A549 (cell line): ENCODE measurements around the gene FAM47E. TPM values are rescaled to one million over a fixed set of nuclear protein-coding genes. Genes with fewer than 3 reads are reported as not detected.
"Not testable (repeated sequence)": the region's sequence is repeated elsewhere in the genome, so short reads cannot be mapped to it uniquely, and the experiment has no call there.

ENCODE experiments used
- ATAC-seq, 2 experiments: fragments of 200-7000 bp in 1 of 2; fragments of >200 bp in 1 of 2; cut with Nextera tagmentation in 1 of 2; cut with Tn5 transposase in 1 of 2; 3 replicates each; pipeline versions ENCODE4 v1.8.0 to v1.9.1; 2018 to 2020; ENCODE audit warnings: mild to moderate bottlenecking in 1 of 2, moderate library complexity in 1 of 2
- CTCF ChIA-PET: fragments of 300-600 bp; sonication (Branson Sonifier 250); formaldehyde crosslinking; extraction: SDS; loops from one replicate; lab custom pipeline; 2021; ENCODE audit warnings: antibody characterized with exemption, inconsistent platforms; lab: Yijun Ruan, JAX
- POLR2A ChIA-PET: fragments of 350-600 bp; formaldehyde crosslinking; extraction: SDS; loops from one replicate; lab custom pipeline; 2021; ENCODE audit warnings: antibody characterized with exemption, inconsistent platforms; lab: Yijun Ruan, JAX
- DNase-seq, 2 experiments: peaks; one replicate each; pipeline versions ENCODE4 v3.0.0 to v3.0.0-alpha.2; 2011 to 2016; ENCODE audit warnings: low read depth in 1 of 2, low spot score in 1 of 2
- FAIRE-seq: peaks from 2 replicates; lab custom pipeline; 2011; peaks lifted over from hg19 to GRCh38; lab: Jason Lieb, UNC
- H3K27ac ChIP-seq, 2 experiments: fragments of >200 bp; sonication (Bioruptor Twin); formaldehyde crosslinking; 3 replicates each; pipeline ENCODE4 v1.5.1; 2016 to 2017
- H3K4me1 ChIP-seq: fragments of >200 bp; sonication (Bioruptor Twin); formaldehyde crosslinking; 3 replicates; pipeline ENCODE4 v1.6.1; 2016
- H3K4me2 ChIP-seq: fragments of >200 bp; sonication (Bioruptor Twin); formaldehyde crosslinking; 3 replicates; pipeline ENCODE4 v1.6.1; 2016
- H3K4me3 ChIP-seq: fragments of >200 bp; sonication (Bioruptor Twin); formaldehyde crosslinking; 3 replicates; pipeline ENCODE4 v1.5.1; 2016
- H3K9me3 ChIP-seq: fragments of >200 bp; sonication (Bioruptor Twin); formaldehyde crosslinking; 3 replicates; pipeline ENCODE4 v1.6.1; 2016
- BHLHE40 ChIP-seq: IDR thresholded peaks from 2 replicates; pipeline ENCODE4 v1.6.1; 2012; ENCODE audit warnings: low read depth, low read length, inconsistent platforms
- EHMT2 ChIP-seq: fragments of 200-600 bp; sonication (generic); IDR thresholded peaks from 2 replicates; pipeline ENCODE4 v1.6.1; 2016; ENCODE audit warnings: antibody characterized with exemption, low read depth, mild to moderate bottlenecking, moderate library complexity
- GATA3 ChIP-seq: IDR thresholded peaks from 2 replicates; pipeline ENCODE4 v1.6.1; 2012; ENCODE audit warnings: borderline replicate concordance
- HEYL ChIP-seq: fragments of 250-450 bp; sonication (Bioruptor Pico); IDR thresholded peaks from 2 replicates; pipeline ENCODE4 v1.8.0; 2021; ENCODE audit warnings: mild to moderate bottlenecking, moderate library complexity
- HOXB13 ChIP-seq: fragments of 250-450 bp; sonication (Bioruptor Pico); IDR thresholded peaks from 2 replicates; pipeline ENCODE4 v1.5.0; 2020; ENCODE audit warnings: low read depth, mild to moderate bottlenecking, moderate library complexity
- HOXB5 ChIP-seq: fragments of 250-450 bp; sonication (Bioruptor Pico); IDR thresholded peaks from 2 replicates; pipeline ENCODE4 v1.5.0; 2020; ENCODE audit warnings: mild to moderate bottlenecking, moderate library complexity
- KDM1A ChIP-seq: fragments of 200-600 bp; sonication (generic); IDR thresholded peaks from 2 replicates; pipeline ENCODE4 v1.6.1; 2016; ENCODE audit warnings: low read depth, mild to moderate bottlenecking
- NR3C1 ChIP-seq: fragments of >200 bp; sonication (Bioruptor Twin); formaldehyde crosslinking; IDR thresholded peaks from 3 replicates; pipeline ENCODE4 v1.6.1; 2017
- POLR2AphosphoS2 ChIP-seq: conservative IDR thresholded peaks from 2 replicates; pipeline ENCODE4 v1.6.1; 2012; ENCODE audit warnings: low read length, improper control_type of control experiment, inconsistent platforms
- RARB ChIP-seq: fragments of 250-450 bp; sonication (Bioruptor Pico); IDR thresholded peaks from 2 replicates; pipeline ENCODE4 v1.8.0; 2021; ENCODE audit warnings: mild to moderate bottlenecking, moderate library complexity
- RFX5 ChIP-seq: fragments of 450-650 bp; IDR thresholded peaks from 2 replicates; pipeline ENCODE4 v1.7.1; 2014; ENCODE audit warnings: antibody characterized with exemption, mild to moderate bottlenecking, moderate library complexity
- RNF2 ChIP-seq: fragments of 200-600 bp; sonication (generic); IDR thresholded peaks from 2 replicates; pipeline ENCODE4 v1.6.1; 2016; ENCODE audit warnings: low read depth, mild to moderate bottlenecking, antibody characterized with exemption, moderate library complexity, borderline replicate concordance
- SREBF2 ChIP-seq: fragments of 450-650 bp; IDR thresholded peaks from 2 replicates; pipeline ENCODE4 v1.6.1; 2014; ENCODE audit warnings: mild to moderate bottlenecking, moderate library complexity
- ZNF302 ChIP-seq: fragments of 250-450 bp; sonication (Bioruptor Pico); IDR thresholded peaks from 2 replicates; pipeline ENCODE4 v1.9.0; 2021; ENCODE audit warnings: inconsistent platforms, mild to moderate bottlenecking, moderate library complexity
- ZSCAN20 ChIP-seq: fragments of 250-450 bp; sonication (Bioruptor Pico); IDR thresholded peaks from 2 replicates; pipeline ENCODE4 v1.8.0; 2022; ENCODE audit warnings: mild to moderate bottlenecking, moderate library complexity
- WGBS: methylation state at CpG from one replicate; pipeline ENCODE4 v1.1.6; 2017; ENCODE audit errors: missing lambda C conversion rate; 5-methylcytosine and 5-hydroxymethylcytosine counted together
- polyA plus RNA-seq, 4 experiments: library from polyadenylated mRNA; depleted of rRNA in 3 of 4; stranded (reverse); fragments of >200 nt; fragmentation: RNase III in 1 of 4; extraction: RNeasy Plus Mini Kit Qiagen cat#74134 plus additional on column Dnase treatment in 1 of 4; gene quantifications; 2 replicates in 3 of 4; 3 replicates in 1 of 4; pipeline ENCODE4 v1.2.3, GENCODE V29; 2011 to 2017
- TF ChIP-seq, protein P1 (sequence below): fragments of >200 bp; sonication (Bioruptor Twin); formaldehyde crosslinking; IDR thresholded peaks from 3 replicates; pipeline ENCODE4 v1.6.1; 2016
- TF ChIP-seq, protein P2 (sequence below): fragments of 250-450 bp; sonication (Bioruptor Pico); IDR thresholded peaks from 2 replicates; pipeline ENCODE4 v1.5.0; 2021; ENCODE audit warnings: mild to moderate bottlenecking, moderate library complexity, borderline replicate concordance

The FAM47E gene
- polyA plus RNA-seq, 2 of the 4 experiments (the other 2 are of a cell fraction): 0.23 to 0.85 TPM

DNA sequence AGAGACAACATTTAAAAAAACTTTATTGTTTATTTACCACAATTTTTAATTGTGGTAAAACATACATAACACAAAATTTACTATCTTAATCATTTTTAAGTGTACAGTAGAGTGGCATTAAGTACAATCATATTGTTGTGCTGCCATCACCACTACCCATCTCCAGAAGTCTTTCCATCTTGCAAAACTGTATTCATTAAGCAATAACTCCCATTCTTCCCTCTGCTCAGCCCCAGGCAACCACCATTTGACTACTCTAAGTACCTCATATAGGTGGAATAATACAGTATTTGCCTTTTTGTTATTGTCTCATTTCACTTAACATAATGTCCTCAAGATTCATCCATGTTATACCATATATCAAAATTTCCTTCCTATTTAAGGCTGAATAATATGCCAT, 12.8 kb upstream of the FAM47E start:
- Histone ChIP-seq H3K9me3 (peaks cover 8% of the 10 kb centered on the region; the same call in 2 of the 3 replicates), H3K4me1 (peaks cover 5% of the 10 kb centered on the region; the same call in 1 of the 3 replicates), H3K4me2 (no peak overlapping the region), H3K27ac (no peak overlapping the region), H3K4me3 (no peak overlapping the region)
- ChIA-PET CTCF (no interaction called here), POLR2A (no interaction called here)
- FAIRE-seq (no peak), ATAC-seq (no peak), DNase-seq (no peak)
- TF ChIP-seq POLR2AphosphoS2 (no peak), HEYL (CRISPR knock-in tag) (no peak), BHLHE40 (no peak), NR3C1 (no peak)

DNA sequence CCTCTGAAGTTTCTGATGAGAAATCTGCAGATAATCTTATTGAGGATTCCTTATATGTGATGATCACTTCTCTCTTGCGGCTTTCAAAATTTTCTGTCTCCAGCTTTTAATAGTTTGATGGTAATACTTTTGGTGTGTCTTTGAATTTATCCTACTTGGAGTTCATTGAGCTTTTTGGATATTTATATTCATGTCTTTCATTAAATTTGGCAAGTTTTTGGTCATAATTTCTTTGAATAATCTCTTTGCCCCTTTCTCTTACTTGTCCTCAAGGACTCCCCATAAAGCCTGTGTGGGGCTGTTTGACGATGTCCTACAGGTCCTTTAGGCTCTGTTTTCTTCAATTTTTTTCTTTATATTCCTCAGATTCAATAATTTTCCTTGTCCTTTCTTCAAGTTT, 11.3 kb upstream of the FAM47E start:
- H3K4me2 ChIP-seq: no peak overlapping the region
- no peak overlapping the region for H3K4me3 ChIP-seq
- FAIRE-seq (no peak), ATAC-seq (no peak), DNase-seq (no peak)
- no peak overlapping the region for H3K27ac ChIP-seq
- WGBS: 54% methylated on average over 2 of the region's 2 CpGs
- H3K9me3 ChIP-seq: peaks cover 8% of the 10 kb centered on the region; the same call in 2 of the 3 replicates
- POLR2A ChIA-PET: no interaction called here
- no peak for TF ChIP-seq HOXB13 (CRISPR knock-in tag)
- no peak for TF ChIP-seq ZSCAN20 (CRISPR knock-in tag)
- no peak for TF ChIP-seq BHLHE40
- CTCF ChIA-PET: interaction anchor here (1.1 to 1.4 kb wide), 2 partner anchors 67 to 138 kb away, joined by 3 read pairs; partner anchors contain the start of gene STBD1
- peaks cover 5% of the 10 kb centered on the region; the same call in 1 of the 3 replicates for H3K4me1 ChIP-seq

DNA sequence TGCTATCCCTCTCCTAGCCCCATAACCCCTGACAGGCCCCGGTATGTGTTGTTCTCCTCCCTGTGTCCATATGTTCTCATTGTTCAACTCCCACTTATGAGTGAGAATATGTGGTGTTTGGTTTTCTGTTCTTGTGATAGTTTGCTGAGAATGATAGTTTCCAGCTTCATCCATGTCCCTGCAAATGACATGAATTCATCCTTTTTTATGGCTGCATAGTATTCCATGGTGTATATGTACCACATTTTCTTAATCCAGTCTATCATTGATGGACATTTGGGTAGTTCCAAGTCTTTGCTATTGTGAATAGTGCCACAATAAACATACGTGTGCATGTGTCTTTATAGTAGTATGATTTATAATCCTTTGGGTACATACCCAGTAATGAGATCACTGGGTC, 7.6 kb upstream of the FAM47E start:
- H3K9me3 ChIP-seq: not testable (repeated sequence)
- CTCF ChIA-PET: interaction anchor here (1.5 kb wide), 1 partner anchor 9 kb away, joined by 3 read pairs; no protein-coding TSS in a partner anchor

DNA sequence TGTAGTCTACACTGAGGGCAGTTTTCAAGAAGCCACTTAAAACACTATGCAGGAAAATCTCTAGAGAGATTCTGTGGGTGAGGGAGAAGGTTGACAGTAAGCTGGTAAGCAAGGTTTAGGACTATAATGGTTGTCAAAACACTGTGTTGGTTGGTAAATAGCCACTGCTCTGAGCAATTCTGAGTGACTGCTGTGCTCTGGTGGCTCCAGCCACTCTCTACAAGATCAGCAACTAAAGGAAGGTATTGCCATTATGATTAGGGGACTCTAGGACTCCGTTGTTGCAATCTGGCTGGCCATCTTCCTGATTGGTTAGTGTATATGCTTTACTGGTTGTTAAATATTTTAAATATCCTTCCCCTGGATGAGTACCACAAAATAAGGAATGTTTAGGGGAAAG, 5.5 kb upstream of the FAM47E start:
- FAIRE-seq: no peak
- H3K4me3 ChIP-seq: no peak overlapping the region
- POLR2A ChIA-PET: no interaction called here
- 89% methylated on average over 1 of the region's 1 CpG for WGBS
- no peak for TF ChIP-seq RNF2
- TF ChIP-seq ZNF302: no peak
- TF ChIP-seq KDM1A: no peak
- TF ChIP-seq, protein P1, sequence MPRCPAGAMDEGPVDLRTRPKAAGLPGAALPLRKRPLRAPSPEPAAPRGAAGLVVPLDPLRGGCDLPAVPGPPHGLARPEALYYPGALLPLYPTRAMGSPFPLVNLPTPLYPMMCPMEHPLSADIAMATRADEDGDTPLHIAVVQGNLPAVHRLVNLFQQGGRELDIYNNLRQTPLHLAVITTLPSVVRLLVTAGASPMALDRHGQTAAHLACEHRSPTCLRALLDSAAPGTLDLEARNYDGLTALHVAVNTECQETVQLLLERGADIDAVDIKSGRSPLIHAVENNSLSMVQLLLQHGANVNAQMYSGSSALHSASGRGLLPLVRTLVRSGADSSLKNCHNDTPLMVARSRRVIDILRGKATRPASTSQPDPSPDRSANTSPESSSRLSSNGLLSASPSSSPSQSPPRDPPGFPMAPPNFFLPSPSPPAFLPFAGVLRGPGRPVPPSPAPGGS: no peak
- TF ChIP-seq SREBF2: no peak
- TF ChIP-seq HOXB5 (CRISPR knock-in tag): no peak
- no peak for TF ChIP-seq EHMT2
- no peak for TF ChIP-seq RFX5
- TF ChIP-seq RARB: no peak
- TF ChIP-seq, protein P2, sequence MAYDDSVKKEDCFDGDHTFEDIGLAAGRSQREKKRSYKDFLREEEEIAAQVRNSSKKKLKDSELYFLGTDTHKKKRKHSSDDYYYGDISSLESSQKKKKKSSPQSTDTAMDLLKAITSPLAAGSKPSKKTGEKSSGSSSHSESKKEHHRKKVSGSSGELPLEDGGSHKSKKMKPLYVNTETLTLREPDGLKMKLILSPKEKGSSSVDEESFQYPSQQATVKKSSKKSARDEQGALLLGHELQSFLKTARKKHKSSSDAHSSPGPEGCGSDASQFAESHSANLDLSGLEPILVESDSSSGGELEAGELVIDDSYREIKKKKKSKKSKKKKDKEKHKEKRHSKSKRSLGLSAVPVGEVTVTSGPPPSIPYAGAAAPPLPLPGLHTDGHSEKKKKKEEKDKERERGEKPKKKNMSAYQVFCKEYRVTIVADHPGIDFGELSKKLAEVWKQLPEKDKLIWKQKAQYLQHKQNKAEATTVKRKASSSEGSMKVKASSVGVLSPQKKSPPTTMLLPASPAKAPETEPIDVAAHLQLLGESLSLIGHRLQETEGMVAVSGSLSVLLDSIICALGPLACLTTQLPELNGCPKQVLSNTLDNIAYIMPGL: no peak
- no peak for TF ChIP-seq ZSCAN20 (CRISPR knock-in tag)
- no peak for TF ChIP-seq GATA3
- TF ChIP-seq, all 56 proteins: peak for 0
- Histone ChIP-seq H3K4me2 (no peak overlapping the region), H3K27ac (no peak overlapping the region), H3K4me1 (0 out of 3 replicates have a peak, but pooled peaks cover 3% of the 10 kb centered on the region), H3K9me3 (peaks cover under 1% of the 10 kb centered on the region; the same call in 2 of the 3 replicates)
- CTCF ChIA-PET: interaction anchor here (1.0 kb wide), 1 partner anchor 66 kb away, joined by 3 read pairs; no protein-coding TSS in a partner anchor
- peak; percentile 35 to 56; a peak in 2 of 6 replicates for ATAC-seq
- DNase-seq: no peak

More for the DNA sequence above, 7.6 kb upstream of the FAM47E start:
- FAIRE-seq, H3K27ac ChIP-seq, H3K4me2 ChIP-seq, ATAC-seq, DNase-seq, H3K4me3 ChIP-seq, H3K4me1 ChIP-seq, POLR2A ChIA-PET: not testable (repeated sequence)
- WGBS: 56% methylated on average over 2 of the region's 2 CpGs
